IPS DF 4.7 (cell line): Measurements from ENCODE around the gene ZBTB21.
"Not testable (repeated sequence)": the region's sequence is repeated elsewhere in the genome, so short reads cannot be mapped to it uniquely, and the experiment has no call there.

ENCODE experiments used
- DNase-seq: peaks from one replicate; pipeline ENCODE4 v3.0.0-alpha.2; 2013; ENCODE audit warnings: low spot score; ENCODE audit errors: extremely low read depth

The ZBTB21 gene

DNA sequence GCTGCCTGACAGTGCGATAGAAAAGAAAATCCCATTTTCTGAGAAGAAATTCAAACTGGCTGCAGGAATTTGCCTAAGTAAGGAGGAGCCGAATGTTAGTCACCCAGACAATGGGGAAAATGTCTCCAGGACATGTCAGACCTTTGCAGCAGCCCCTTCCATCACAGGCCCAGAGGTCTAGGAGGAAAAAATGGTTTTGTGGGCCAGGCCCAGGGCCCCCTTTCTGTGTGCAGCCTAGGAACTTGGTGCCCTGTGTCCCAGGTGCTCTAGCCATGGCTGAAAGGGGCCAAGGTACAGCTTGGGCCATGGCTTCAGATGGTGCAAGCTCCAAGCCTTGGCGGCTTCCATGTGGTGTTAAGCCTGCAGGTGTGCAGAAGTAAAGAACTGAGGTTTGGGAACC, 14.6 kb downstream of the ZBTB21 start:
- no peak for DNase-seq

DNA sequence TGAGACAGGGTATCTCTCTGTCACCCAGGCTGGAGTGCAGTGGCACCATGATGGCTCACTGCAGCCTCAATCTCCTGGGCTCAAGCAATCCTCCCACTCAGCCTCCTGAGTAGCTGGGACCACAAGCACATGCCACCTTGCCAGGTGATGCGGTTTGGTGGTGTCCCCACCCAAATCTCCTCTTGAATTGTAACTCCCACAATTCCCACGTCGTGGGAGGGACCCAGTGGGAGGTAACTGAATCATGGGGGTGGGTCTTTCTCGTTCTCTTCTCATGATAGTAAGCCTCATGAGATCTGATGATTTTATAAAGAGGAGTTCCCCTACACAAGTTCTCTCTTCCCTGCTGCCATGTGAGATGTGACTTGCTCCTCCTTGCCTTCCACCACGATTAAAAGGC, 15.5 kb downstream of the ZBTB21 start:
- not testable (repeated sequence) for DNase-seq

DNA sequence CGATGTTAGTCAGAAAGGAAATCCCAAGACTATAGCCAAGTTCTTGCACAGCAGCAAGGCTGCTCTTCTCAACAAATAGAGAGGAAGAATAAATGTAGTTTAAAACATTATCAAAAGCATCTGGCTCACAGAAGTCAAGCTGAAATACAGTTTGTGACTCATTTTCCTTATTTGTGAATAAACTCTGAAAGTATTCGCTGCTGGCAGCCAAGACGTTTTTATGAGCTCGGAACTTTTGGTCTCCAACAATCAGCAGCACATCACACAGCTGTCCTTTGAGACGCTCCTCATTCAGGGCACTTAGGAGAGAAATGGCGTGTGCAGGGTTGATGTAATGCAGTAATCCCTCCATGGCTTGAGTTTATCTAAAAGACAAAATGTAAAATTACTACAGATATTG, 16.4 kb downstream of the ZBTB21 start:
- DNase-seq = no peak

DNA sequence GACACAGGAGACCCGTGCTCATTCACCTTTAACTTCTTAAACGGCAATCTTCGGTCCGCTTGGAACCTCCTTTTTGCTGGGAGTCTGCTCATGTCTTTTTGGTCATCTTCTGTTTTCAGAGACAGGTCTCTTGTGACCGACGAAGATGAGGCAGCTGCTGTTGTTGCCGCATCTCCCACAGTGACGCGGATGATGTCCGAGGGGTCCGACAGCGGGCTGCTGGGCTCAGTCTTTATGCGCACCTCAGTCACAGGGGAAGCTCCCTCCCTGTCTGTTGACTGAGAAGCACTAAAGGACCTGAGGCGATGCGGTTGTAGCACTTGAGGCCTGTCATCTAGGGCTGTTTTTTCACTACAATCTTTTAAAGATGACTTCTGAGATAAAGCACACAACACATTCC, 17.6 kb downstream of the ZBTB21 start:
- no peak for DNase-seq

DNA sequence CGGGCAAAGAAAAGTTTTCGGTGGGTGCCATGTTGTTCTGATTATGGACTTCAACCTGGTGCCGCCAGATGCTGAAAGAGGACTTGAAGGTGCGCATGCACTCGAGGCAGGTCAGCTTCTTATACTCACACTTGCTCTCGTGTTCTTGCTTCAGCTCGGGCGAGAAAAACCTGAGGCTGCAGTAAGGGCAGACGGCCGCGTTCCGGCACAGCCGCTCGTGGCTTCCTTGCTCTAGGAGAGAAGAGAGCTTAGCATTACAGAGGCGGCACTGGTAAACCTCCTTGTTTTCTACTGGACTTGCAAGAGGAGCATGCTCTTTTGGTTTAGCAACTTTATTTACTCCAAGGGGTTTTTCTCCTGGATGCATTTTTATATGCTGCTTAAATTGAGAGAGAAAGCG, 18.5 kb downstream of the ZBTB21 start:
- no peak for DNase-seq

DNA sequence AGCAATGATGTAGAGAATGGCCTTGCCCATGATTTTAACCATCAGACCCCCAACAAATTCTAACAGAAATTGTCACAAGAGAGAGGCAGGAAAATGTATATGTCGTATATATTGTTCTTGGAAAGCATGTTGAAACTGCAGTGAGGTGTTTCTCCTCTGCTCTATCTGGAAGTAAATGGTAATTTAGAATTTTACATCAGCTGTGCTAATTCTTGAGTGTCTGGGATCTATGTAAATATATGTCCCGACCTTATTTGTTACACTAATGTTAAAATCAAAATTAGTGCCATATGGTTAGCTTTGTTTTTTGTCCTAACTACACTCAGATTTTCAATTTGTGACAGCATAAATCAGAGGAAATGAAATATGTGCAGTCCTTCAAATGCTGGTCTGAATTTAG, 20.5 kb downstream of the ZBTB21 start:
- DNase-seq = no peak

DNA sequence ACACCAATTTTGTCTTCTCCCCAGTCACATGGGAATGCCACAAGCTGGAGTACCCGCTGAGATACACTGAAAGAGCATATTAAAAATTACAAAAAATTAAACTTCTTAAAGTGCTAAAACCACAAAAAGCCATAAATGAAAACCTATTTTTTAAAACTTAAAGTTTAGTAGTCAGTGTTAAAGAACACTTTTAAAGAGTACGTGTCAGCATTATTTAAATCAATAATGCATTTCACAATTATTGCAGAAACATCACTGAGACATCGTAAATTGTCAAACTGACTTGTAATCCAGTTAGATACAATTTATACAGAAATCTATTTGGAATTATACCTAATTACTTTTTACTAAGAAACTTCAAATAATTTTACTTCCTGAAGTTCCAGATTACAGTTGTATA, 22.9 kb downstream of the ZBTB21 start:
- DNase-seq = no peak

DNA sequence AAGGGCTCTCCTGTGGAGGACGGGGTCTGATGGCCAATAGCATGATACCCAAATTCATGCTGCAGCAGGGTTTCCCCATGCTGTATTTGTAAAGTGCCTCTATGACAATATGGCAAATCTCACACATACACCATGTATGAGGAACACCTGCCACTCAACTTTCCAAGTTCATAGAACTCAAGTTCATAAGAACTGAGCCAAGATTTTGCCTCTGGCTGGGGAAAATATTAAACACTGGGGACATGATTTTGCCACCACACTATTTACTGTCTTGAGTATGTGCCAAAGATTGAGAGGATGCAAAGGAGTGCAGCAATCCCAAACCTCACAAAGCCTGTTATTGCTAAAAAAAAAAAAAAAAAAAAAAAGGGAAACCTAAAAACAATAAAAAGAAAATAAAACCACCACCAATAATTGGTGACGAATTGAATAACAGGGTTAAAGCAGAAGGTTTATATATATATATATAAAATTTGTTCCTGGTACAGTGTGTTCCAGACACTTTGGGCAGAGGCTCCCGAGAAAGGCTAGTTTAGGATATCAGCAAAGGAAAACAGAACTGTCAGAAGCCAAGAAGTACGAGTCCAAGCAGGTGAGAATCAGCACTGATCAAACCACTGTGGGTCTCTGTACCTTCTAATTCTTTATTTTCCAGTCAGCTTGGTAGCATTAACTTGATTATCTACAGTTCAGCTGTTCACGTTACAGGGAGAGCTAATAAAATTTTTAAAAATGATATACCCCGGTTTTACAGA, 24.3 kb downstream of the ZBTB21 start:
- no peak for DNase-seq

DNA sequence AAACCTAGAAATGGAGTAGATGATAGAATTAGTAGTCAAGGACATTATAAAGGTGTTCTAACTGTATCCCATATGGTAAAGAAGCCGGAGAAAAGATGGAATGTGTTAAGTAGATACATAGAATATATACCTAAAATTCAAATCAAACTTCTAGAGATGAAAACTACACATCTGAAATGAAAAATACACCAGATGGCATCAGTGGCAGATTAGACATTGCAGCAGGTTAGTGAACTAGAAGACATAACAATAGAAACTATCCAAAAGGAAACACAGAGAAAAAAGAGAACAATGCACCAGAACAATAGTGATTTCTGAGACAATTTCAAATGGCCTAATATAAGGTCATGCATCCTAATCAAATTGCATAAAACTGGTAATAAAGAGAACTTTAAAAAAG, 26.9 kb downstream of the ZBTB21 start:
- DNase-seq = no peak

DNA sequence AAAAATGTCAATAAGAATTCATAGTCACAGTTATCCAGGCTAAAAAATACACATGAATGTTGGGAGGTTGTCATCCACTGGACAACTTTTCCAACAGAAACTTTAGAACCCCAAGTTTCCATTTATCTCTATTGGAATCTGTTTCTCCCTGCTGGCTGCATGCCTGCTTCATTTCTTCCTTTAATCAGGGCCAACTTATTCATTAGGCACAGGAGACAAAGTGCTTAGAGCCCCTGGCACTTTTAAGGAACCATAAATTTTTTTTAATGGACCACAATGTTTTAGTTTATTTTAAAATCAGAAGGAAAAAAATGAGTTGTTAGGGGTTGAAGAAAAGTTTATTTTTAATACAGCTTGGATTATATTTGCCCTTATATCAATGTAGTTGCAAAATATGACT, 29.6 kb downstream of the ZBTB21 start:
- DNase-seq = no peak

DNA sequence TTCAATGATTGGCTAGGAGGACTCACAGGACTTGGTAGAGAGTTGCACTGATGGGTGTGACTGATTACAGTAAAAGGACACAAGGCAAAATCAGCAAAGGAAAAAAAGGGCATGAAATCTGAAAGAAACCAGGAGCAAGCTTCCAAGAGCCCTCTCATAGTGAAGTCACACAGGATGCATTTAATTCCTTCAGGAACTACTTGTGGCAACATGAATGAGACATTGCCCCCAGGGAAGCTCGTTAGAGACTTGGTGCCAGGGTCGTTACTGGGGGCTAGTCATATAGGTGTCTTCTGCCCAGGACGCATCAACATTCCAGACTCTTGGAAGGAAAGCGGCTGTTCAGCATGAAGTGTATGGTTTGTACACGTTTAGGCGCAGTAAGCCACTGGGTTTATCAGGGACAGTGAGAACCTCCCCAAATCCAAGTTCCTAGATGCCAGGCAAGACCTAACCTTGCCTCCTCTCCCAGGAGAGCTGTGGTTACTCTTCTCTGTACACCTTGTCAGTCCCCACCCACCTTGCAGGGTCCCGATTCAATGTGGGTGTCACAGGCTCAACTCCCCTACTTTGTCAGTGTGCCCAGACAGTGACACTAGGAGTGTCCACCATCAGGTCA, 30.3 kb downstream of the ZBTB21 start:
- DNase-seq = no peak

DNA sequence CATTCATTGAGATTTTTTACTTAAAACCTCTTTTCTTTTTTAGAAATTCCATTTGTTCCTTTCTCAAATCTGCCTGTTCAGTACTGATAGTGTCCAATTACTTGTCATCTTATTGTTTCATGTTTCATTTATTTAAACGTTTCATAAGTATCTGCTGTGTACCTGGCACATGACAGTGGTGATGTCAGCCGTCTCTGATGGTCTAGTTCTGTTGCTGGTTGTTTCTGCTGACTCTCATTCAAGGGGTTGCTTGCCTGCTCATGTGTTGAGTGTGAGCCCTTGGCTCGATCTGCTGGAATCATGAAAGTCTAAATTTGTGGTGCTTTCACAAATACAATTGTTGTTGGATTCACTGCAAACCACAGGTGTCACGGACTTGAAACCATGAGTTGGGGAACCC, 30.8 kb downstream of the ZBTB21 start:
- no peak for DNase-seq

DNA sequence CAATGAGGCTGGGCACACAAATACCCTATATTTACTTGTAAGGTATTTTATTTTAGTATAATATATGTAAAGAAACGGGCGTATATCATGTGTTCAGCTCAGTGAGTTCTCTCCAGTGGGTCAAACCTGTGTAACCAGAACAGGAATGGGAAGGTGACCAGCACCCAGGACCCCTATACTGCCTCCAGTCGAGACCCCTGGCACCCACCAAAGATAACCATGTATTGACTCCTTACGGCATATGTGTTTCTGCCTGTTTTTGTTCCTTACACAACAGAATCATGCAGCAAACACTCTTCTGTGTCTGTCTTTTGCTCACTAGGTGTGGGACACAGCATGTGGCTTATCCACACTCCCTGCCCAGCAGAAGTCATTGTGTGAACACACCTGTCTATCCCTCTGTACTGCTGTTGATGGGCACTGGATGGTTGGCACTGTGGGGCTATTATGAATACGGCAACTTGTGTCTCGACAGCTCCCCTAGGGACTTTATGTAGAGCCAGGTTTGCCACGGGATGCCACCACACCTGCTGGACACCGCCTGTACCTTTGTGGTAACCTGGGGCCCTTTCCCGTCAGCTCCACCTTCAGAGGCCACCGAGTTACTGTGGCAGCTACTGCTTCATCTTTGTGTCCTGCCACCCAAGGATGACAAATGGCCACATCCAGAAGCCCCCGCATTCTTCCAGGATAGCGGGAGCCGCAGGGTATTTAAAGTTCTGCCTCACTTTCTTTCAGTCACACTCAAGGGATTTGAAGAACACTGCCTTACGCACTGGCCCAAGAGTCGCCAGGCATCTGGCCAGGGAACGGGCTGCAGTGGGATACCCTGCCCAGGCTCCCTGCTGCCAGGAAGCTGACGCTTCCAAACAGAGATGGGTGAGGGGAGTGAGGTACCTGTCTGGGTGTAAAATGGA, 32.9 kb downstream of the ZBTB21 start:
- no peak for DNase-seq

DNA sequence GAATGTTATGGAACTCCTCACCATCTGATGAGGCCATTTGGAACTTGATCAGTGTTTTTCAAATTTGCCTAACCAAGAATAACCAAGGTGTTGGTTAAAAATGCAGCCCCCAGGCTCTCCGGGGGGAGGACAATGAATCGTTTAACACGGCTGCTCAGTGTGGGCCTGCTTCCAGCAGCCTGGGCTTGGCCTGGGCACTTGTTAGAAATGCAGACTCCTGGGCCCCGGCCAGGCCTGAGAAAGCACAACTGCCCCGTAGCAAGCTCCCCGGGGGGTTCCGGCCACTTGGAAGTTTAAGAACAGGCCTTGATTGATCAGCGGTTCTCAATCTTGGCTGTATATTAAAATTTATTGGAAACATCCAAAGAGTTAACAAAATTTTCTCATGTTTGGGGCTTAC, 33.5 kb downstream of the ZBTB21 start:
- DNase-seq = no peak

DNA sequence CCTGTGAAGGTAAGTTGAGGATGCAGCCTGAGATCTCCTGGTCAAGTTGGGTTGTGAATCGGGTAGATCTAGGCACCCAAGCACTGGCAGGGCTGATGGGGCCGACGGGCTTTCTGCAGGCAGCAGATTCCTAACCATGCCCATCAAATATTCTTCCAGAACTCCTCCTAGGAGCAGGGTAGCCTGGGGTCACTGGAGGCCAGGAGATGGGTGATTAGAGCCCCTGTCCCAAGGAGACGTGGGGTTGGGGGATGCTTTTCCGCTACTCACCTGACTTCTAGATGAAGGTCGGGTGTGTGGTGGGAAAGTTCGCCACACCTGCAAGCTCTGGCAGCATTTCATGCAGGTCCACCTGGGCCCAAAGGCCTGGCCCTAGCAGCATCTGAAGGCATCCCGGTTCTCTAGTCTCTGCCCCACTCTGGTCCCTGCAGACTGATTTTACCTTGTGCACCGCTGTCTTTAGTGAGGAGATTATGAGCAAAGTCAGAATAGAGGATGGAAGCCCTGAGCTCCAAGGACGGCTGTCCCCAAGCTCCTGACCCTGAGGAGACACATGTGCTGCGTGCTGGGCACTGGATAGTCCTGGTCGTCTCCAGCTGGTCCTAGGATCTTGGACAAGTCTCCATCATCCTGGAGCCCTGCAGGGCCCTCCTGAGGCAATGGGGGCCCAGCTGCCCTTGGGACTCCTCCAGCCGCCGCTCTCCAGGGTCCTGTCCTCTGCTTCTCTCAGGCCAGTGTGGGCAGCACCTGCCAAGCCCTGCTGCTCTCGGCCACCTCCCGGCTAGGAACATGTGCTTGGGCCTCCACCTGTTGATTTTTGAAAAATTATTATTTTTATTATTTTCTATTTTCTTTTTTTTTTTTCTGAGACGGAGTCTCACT, 34.5 kb downstream of the ZBTB21 start:
- no peak for DNase-seq

DNA sequence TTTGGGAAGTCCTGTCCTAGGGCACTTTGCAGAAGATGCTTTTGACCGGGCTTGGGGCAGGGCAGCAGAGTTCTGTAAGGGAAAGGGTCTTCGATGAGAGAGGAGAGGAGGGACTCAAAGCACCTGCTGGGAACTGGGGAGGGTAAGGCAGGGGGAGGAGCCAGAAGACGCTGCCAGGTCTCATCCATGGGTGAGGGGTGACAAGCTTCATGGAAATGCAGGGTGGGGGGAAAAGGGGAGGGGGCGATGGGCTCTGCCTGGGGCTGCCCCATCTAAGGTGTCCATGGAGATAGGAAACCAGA, 35.5 kb downstream of the ZBTB21 start:
- DNase-seq = no peak

DNA sequence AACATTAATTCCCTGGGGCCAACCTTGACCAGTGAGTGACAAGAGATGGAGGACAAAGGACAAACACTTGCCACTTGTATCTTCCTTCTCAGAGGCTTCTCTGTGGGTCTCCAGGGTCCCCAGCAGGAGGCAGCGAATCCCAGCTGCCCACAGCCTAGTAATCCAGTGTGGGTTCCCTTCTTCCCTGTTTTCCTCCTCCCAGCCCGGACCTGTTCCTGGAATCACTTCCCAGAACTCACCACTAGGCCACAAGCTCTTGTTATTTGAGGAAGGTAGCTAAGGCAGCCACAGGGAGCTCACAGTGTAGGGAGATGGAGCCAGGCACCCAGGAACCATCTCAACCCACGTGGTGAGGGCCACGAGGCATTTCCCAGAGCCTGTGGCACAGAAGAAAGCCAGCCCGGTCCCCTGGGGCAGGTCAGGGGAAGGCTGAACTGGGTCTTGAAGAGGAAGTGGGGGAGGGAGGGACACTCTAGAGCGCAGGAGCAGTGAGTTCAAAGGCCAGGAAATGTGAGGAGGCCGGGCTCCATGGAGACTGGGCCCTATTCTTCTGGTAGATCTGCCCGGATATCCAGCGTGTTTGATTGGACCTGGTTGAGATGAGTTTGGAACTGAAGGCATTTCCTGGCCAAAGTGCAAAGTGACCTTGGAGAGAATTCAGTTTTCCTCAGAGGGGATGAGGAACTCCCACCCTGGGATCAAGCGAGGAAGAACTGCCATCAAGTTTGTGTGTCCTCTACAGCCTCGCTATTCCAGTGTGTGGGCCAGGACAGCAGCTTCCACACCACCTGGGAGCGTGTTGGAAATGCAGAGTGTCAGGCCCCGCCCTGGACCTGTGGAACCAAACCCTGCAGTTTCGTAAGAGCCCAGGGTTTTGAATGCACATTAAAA, 36.1 kb downstream of the ZBTB21 start:
- DNase-seq = no peak

DNA sequence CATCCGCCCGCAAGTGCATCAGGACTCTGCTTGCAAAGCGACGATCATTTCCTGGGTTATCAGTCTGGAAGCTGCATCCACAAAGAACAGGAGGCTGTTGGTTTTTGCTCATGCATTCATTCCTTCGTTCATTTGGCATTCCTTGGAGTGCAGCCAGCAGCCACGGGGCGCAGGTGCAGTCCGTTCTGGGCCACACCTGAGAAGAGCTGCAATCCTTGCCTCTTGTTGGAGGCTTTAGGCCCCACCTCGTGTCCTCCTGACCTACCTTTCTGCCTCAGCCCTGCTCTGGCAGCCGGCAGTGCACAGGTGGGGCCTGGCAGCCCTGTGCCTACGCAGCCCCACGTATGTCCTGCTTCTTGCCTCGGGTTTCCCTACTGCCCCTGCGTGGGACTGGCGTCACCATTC, 36.7 kb downstream of the ZBTB21 start:
- no peak for DNase-seq

DNA sequence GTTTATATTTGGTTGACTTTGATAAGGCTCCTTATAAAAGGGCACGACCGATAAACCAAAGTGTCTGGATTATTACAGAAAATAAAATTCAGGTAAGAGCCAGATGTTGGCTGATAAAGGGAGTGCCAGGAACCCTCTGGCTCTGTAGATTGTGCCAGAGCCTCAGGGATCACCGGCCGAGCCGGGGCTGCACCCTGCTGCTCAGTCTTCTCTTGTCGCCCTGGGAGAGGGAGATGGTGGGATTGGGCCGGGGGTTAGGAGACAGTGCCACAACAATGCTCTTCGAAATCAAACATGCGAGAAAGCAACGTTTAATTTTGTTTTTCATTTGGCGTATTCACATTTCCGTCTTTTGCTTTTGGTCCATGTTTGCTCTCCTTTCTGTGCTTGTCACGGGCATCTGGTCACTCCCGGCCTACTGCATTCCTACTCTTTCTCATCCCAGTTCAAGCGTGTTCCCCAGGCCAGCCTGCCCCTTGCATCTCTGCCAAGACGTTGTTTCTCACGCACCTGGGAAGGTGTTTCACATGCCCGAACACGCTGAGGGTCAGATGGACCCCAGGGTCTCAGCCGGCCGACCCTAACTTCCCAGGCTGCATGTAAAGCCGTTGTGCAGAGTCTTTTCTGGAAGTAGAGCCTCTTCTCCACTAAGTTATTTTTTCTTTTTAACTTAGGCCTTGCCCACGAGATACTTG, 37.5 kb downstream of the ZBTB21 start:
- DNase-seq = no peak

DNA sequence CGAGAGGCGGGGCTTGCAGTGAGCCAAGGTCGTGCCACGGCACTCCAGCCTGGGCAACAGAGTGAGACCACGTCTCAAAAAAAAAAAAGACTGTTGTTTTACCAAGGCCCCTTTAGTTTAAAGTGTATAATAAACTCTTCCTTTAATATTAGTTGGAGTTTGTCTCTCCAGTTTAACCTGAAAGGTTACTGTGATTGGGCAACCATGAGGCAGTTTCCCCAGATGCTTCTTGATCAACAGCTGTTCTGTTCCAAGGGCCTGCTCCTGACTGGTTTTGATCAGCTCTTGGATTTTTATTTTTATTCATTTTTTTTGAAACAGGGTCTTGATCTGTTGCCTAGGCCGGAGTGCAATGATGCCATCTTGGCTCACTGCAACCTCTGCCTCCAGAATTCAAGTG, 38.3 kb downstream of the ZBTB21 start:
- DNase-seq = no peak
